Limb (tissue), 2 donors: ENCODE results near the gene RAD51B.

ENCODE experiments used
- DNase-seq, 2 donors: peaks; one replicate each; pipeline ENCODE4 v3.0.0-alpha.2; 2016; ENCODE audit errors: extremely low spot score in 2 of 2

Gene RAD51B

DNA sequence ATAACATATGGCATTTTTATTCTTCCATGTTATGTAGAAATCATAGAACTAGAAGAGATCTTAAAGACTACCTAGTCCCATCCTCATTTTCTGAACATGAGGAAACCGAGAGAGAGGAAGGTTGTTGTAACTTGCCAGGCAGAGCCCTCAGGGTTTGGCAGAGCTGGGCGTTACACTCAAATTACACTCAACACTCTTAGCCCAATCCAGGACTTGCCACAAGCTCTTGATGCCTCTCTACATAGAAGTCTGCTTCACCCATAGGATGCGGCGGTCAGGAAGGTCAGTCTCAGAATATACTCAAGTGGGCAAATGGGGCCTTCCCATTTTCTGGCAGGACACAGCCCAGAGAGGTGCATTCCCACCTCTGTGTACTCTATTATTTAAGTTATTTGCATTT is 765.2 kb downstream of the RAD51B start:
- peak in 1 of 2 donors; percentile 8 for DNase-seq

- DNase-seq, result peak; percentile 80 to 89
These were observed 766.1 kb downstream of the RAD51B start for GRCh38 chr14:68585690-68586089.

- DNase-seq, result peak in 1 of 2 donors; percentile 27
These were observed 767.5 kb downstream of the RAD51B start for GRCh38 chr14:68586896-68587751.

- DNase-seq, result no peak
These were observed 768.4 kb downstream of the RAD51B start for GRCh38 chr14:68587931-68588330.

- peak; percentile 72 to 92 for DNase-seq
These were observed 770.0 kb downstream of the RAD51B start for GRCh38 chr14:68589447-68590200.

GRCh38 chr14:68590201-68590522 is 770.6 kb downstream of the RAD51B start:
- DNase-seq, result peak in 1 of 2 donors; percentile 9

GRCh38 chr14:68591786-68592185 is 772.2 kb downstream of the RAD51B start:
- no peak for DNase-seq

- DNase-seq, result no peak
These were observed 773.5 kb downstream of the RAD51B start for GRCh38 chr14:68592948-68593556.

GRCh38 chr14:68593806-68594536 is 774.4 kb downstream of the RAD51B start:
- peak; percentile 76 to 80 for DNase-seq

- DNase-seq, result no peak
These were observed 775.3 kb downstream of the RAD51B start for GRCh38 chr14:68594737-68595380.

DNA sequence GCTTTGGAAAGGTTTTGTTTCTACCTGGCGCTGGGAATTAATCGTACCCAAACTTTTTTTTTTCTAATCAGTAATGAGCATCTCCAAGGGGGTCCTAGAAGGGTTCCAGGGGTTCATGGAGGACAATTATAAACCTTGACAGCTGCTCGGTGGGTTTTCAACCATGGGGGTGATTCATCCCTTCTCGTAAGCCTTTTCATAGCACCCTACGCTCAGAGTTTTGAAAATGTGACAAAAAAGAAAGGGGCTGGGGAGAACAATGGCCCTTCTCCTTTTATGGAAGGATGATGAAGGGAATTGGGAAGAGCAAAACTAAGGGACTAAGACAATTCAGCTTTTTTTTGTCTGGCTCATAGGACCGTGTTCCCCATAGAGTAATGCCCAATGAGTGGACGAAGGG is 776.6 kb downstream of the RAD51B start:
- no peak for DNase-seq

- peak in 1 of 2 donors; percentile 24 for DNase-seq
These were observed 777.1 kb downstream of the RAD51B start for GRCh38 chr14:68596701-68597100.

GRCh38 chr14:68598089-68598488 is 778.5 kb downstream of the RAD51B start:
- DNase-seq, result no peak

GRCh38 chr14:68598621-68599447 is 779.3 kb downstream of the RAD51B start:
- peak; percentile 20 to 56 for DNase-seq

DNA sequence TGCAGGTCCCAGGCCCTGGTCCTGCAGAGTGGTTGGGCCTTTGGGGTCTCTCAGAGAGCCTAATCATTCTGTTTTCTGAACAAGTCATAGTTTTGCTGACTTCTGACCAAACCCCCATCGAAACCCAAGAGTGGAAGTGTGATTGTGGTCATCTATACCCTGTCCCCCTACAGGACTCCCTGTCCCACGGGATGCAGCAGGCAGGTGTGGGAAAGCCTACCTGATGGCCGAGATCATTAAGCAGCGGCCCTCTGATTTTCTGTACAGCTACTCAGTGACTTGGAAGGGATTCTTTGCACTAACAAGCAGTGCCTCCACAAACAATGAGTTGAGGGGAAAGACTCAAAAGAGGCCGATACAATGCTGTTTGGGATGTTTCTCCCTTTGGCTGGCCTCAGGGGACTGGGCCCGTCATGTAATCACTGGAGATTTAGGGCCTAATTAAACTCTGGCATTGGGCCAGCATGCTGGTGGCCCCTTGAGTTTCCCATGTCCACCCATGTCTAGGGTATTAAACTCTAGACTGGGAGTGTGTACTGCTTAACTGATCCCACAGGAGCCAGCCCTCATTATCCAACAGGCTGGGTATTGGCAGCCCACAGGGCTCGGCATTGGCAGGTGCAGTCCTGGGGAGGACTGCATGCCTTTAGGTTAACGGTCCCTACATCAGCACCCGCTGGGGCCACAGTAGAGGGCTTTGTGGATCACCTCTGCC is 780.5 kb downstream of the RAD51B start:
- DNase-seq, result no peak

DNA sequence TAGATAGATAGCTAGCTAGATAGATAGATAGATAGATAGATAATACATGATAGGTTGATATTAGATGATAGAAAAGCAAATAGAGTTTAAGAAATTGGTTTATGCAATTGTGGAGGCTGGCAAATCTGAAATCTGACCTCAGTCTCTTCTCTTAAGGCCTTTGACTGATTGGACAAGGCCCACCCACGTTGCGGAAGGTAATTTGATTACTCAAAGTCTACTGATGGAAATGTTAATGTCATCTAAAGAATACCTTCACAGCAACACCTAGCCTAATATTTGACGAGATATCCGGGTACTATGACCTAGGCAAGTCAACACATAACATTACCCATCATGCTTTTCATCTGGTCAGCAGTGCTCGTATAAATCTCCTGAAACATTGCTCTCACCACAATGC is 782.9 kb downstream of the RAD51B start:
- no peak for DNase-seq

DNA sequence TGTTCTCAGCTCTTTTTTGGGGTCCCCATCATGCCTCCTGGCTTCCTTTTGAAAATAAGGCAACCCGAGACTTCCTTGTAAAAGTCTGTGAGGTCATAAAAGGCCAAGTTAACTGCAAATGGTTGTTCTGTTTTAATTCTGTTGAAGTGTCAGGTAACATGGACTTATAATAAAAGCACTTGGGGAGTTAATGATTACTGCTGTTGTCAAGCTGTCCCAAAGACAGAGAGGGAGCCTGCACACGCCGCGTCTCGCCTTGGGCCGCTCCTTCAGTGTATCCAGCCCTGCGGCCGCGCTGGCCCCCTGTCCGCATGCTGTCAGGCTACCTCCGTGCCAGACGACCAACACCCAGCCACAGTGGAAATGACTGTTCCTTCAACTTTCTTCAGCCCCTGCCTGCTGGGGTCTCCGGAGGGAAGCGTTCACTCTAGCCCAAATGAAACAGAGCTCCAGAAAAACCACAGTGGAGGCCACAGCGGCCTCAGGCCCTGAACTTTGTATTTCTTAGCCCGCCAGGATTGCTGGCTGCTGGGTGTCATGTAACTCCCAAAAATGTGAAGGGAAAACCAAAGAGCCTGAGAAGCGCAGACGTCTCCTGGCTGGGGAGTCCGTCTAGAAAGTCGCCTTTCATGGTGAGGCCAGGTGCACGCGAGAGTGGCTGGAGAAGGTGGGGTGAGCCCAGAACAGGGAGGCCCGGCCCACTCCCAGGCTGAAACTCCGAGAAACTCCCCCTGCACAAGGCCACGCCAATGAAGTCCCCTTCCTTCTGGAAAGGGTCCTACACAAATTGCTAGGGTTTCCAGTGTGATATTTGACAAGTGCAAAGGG is 784.2 kb downstream of the RAD51B start:
- no peak for DNase-seq

DNA sequence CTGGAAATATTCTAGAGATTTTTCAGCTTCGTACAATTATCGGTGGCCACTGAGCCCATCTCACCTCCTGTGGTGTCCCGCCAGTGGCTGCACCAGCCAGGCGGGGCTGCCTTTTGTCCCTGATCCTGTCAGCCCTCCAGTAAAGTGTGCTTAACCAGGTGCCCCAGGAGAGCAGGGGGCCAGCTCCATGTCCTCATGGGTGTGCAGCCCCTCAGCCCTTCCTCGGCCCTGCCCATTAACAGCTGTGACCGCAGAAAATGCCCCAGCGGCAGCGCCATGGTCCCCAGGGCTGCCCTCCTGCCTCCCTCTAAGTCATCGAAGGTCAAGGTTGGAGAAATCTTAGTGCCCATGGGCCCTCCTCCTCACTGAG is 784.8 kb downstream of the RAD51B start:
- no peak for DNase-seq

- no peak for DNase-seq
These were observed 785.2 kb downstream of the RAD51B start for GRCh38 chr14:68604822-68605221.
